ENCODE data around the gene TBCD. TPM values are rescaled to one million over a fixed set of nuclear protein-coding genes. Genes with fewer than 3 reads are reported as not detected.

TBCD gene
- total and polyA plus RNA-seq, 9 of the 15 experiments (the other 6 are each of a cell fraction or from before 2014, with no cell fraction given): 8.9 to 98.5 (median 28.0) TPM

DNA sequence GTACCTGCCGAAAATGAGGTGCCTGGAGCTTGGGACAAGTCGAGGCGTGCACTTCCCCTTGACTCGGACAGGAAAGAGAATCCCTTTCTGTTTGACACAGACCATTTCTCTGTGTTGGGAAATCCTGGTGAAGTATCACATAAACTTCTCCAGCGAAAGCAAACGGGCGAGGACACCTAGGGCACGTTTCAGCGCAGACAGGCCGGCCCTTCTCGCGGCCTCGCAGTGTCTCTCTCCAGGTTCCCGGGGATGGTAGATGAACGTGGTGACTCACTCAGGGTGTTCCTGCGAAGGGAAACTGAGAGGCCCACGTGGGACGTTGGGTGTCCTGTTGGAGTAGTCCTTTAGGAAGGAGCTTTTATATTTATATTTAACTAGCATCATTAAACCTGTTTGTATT lies 124.3 kb downstream of the TBCD start (continued):
- TF ChIP-seq, protein P1, sequence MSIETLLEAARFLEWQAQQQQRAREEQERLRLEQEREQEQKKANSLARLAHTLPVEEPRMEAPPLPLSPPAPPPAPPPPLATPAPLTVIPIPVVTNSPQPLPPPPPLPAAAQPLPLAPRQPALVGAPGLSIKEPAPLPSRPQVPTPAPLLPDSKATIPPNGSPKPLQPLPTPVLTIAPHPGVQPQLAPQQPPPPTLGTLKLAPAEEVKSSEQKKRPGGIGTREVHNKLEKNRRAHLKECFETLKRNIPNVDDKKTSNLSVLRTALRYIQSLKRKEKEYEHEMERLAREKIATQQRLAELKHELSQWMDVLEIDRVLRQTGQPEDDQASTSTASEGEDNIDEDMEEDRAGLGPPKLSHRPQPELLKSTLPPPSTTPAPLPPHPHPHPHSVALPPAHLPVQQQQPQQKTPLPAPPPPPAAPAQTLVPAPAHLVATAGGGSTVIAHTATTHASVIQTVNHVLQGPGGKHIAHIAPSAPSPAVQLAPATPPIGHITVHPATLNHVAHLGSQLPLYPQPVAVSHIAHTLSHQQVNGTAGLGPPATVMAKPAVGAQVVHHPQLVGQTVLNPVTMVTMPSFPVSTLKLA (conservative IDR thresholded peaks at IDR 0.05): peak in 1 of 2 experiments; percentile 46; a peak in 2 of 4 replicates
- TF ChIP-seq L3MBTL2 (IDR thresholded peaks at IDR 0.05) (peak; percentile 71; the same call in 1 of the 2 replicates), HDAC6 (IDR thresholded peaks at IDR 0.05; ENCODE audit: low read depth, low read length) (no peak), RBM25 (IDR thresholded peaks at IDR 0.05; ENCODE audit: low read depth, low read length, severe bottlenecking) (no peak), SPI1 (IDR thresholded peaks at IDR 0.05; ENCODE audit: borderline replicate concordance, low read depth, low read length) (peak; percentile 32; the same call in 1 of the 2 replicates), ZNF696 (CRISPR knock-in tag; conservative IDR thresholded peaks at IDR 0.05) (no peak), JUND (IDR thresholded peaks at IDR 0.05; ENCODE audit: borderline replicate concordance, low read depth, low read length) (peak; percentile 86), JUND (tag; IDR thresholded peaks at IDR 0.05; ENCODE audit: borderline replicate concordance, low read depth, low read length) (peak; percentile 71; the same call in 2 of the 3 replicates), TCF7L2 (IDR thresholded peaks at IDR 0.05; ENCODE audit: low read depth, low read length) (no peak), ZNF232 (CRISPR knock-in tag; IDR thresholded peaks at IDR 0.05) (no peak), KLF6 (CRISPR knock-in tag; IDR thresholded peaks at IDR 0.05; ENCODE audit: borderline replicate concordance) (no peak), ELF1 (tag; IDR thresholded peaks at IDR 0.05) (no peak), SREBF1 (IDR thresholded peaks at IDR 0.05; ENCODE audit: borderline replicate concordance, low read depth, low read length) (no peak), GABPB2 (CRISPR knock-in tag; conservative IDR thresholded peaks at IDR 0.05) (no peak), BHLHE40 (IDR thresholded peaks at IDR 0.05; ENCODE audit: low read length) (0 out of 2 replicates have a peak, but pooled peaks have one; percentile 27), MYBL2 (IDR thresholded peaks at IDR 0.05; ENCODE audit: low read depth) (no peak), MYBL2 (CRISPR knock-in tag; IDR thresholded peaks at IDR 0.05; ENCODE audit: borderline replicate concordance) (no peak), MTF1 (CRISPR knock-in tag; IDR thresholded peaks at IDR 0.05; ENCODE audit: borderline replicate concordance) (no peak), ERF (CRISPR knock-in tag; IDR thresholded peaks at IDR 0.05) (no peak)
- TF ChIP-seq, protein P2, sequence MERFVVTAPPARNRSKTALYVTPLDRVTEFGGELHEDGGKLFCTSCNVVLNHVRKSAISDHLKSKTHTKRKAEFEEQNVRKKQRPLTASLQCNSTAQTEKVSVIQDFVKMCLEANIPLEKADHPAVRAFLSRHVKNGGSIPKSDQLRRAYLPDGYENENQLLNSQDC (CRISPR knock-in tag; IDR thresholded peaks at IDR 0.05): no peak
